H1 (cell line): ENCODE measurements around the gene GHRHR. TPM values are rescaled to one million over a fixed set of nuclear protein-coding genes. Genes with fewer than 3 reads are reported as not detected.

Experiments
- CTCF ChIA-PET: fragments of 300-600 bp; sonication (Branson Sonifier 250); formaldehyde crosslinking; loops from one replicate; lab custom pipeline; 2021; ENCODE audit not compliant: partially characterized antibody; lab: Charles Lee
- POLR2A ChIA-PET: fragments of 300-600 bp; sonication (Branson Sonifier 250); formaldehyde crosslinking; loops from one replicate; lab custom pipeline; 2021; ENCODE audit warnings: inconsistent platforms; ENCODE audit not compliant: partially characterized antibody; lab: Charles Lee
- DNase-seq, 2 experiments: peaks; one replicate each; pipeline versions ENCODE4 v3.0.0 to v3.0.0-alpha.2; 2010 to 2022; ENCODE audit warnings: low spot score in 2 of 2, low read depth in 1 of 2, mixed read lengths in 1 of 2
- FAIRE-seq: peaks from 2 replicates; lab custom pipeline; 2011; peaks lifted over from hg19 to GRCh38; lab: Jason Lieb, UNC
- H2AFZ ChIP-seq: 2 replicates; pipeline ENCODE4 v1.8.1; 2012; ENCODE audit warnings: low read length, inconsistent platforms
- H2AK5ac ChIP-seq: 2 replicates; pipeline ENCODE4 v1.6.1; 2013; ENCODE audit warnings: low read depth, low read length
- H2BK120ac ChIP-seq: replicated peaks from 2 replicates; pipeline ENCODE3; 2013; ENCODE audit warnings: low read depth, low read length, inconsistent platforms
- H2BK12ac ChIP-seq: 2 replicates; pipeline ENCODE4 v1.6.1; 2013; ENCODE audit warnings: low read depth, low read length
- H2BK15ac ChIP-seq: 2 replicates; pipeline ENCODE4 v1.6.1; 2013; ENCODE audit warnings: low read length
- H2BK20ac ChIP-seq: 2 replicates; pipeline ENCODE4 v1.6.1; 2013; ENCODE audit warnings: low read length
- H2BK5ac ChIP-seq: 2 replicates; pipeline ENCODE4 v1.6.1; 2013; ENCODE audit warnings: low read depth, low read length
- H3K14ac ChIP-seq: 2 replicates; pipeline ENCODE4 v1.6.1; 2013; ENCODE audit warnings: inconsistent platforms; ENCODE audit not compliant: insufficient read length
- H3K18ac ChIP-seq: 2 replicates; pipeline ENCODE4 v1.6.1; 2013; ENCODE audit warnings: low read length; ENCODE audit errors: extremely low read depth
- H3K23ac ChIP-seq: 2 replicates; pipeline ENCODE4 v1.6.1; 2013; ENCODE audit warnings: inconsistent platforms; ENCODE audit not compliant: insufficient read length
- H3K23me2 ChIP-seq: 2 replicates; pipeline ENCODE4 v1.6.1; 2013; ENCODE audit warnings: low read depth, low read length
- H3K27ac ChIP-seq: 2 replicates; pipeline ENCODE4 v1.6.1; 2011; ENCODE audit warnings: low read depth, low read length, inconsistent platforms
- H3K27me3 ChIP-seq, 4 experiments: replicated peaks in 1 of 4; 1 replicate in 1 of 4; 2 replicates in 3 of 4; pipeline versions ENCODE4 v1.6.1 to v1.8.1; 2011 to 2013; ENCODE audit warnings: low read length in 3 of 4, mild to moderate bottlenecking in 3 of 4, inconsistent platforms in 2 of 4, mixed read lengths in 2 of 4, moderate library complexity in 1 of 4; ENCODE audit not compliant: control insufficient read depth in 3 of 4, insufficient read depth in 3 of 4; ENCODE audit errors: extremely low read depth in 1 of 4
- H3K36me3 ChIP-seq, 4 experiments: 2 replicates each; pipeline versions ENCODE4 v1.6.1 to v1.8.1; 2011 to 2013; ENCODE audit warnings: mild to moderate bottlenecking in 4 of 4, low read length in 3 of 4, moderate library complexity in 2 of 4, control low read depth in 1 of 4, inconsistent platforms in 1 of 4; ENCODE audit not compliant: insufficient read depth in 4 of 4, control insufficient read depth in 2 of 4
- H3K4ac ChIP-seq: replicated peaks from 2 replicates; pipeline ENCODE3; 2013; ENCODE audit warnings: low read length, low read depth, mixed read lengths, inconsistent platforms; ENCODE audit not compliant: insufficient read length
- H3K4me1 ChIP-seq, 4 experiments: replicated peaks in 1 of 4; 1 replicate in 1 of 4; 2 replicates in 3 of 4; pipeline versions ENCODE4 v1.6.1 to v1.8.1; 2011 to 2013; ENCODE audit warnings: low read length in 3 of 4, inconsistent platforms in 2 of 4, mixed read lengths in 1 of 4; ENCODE audit not compliant: insufficient read depth in 4 of 4, control insufficient read depth in 3 of 4
- H3K4me2 ChIP-seq, 2 experiments: 2 replicates each; pipeline versions ENCODE4 v1.6.1 to v1.8.1; 2011 to 2013; ENCODE audit warnings: low read depth in 2 of 2, low read length in 2 of 2, control low read depth in 1 of 2, inconsistent platforms in 1 of 2, mild to moderate bottlenecking in 1 of 2; ENCODE audit not compliant: insufficient read depth in 1 of 2
- H3K4me3 ChIP-seq, 4 experiments: fragments of 200-600, 300-600 bp in 1 of 4; sonication (generic), shearing (Covaris generic), sonication (Bioruptor Twin) in 1 of 4; 2 replicates each; pipeline versions ENCODE4 v1.5.1 to v1.8.1; 2011 to 2016; ENCODE audit warnings: low read length in 4 of 4, low read depth in 3 of 4, control low read depth in 2 of 4, inconsistent platforms in 2 of 4, mild to moderate bottlenecking in 2 of 4, mixed read lengths in 1 of 4, moderate library complexity in 1 of 4; ENCODE audit not compliant: insufficient read depth in 2 of 4; ENCODE audit errors: extremely low read depth in 1 of 4
- H3K56ac ChIP-seq: replicated peaks from 2 replicates; pipeline ENCODE3; 2013; ENCODE audit warnings: low read depth, mild to moderate bottlenecking, mixed read lengths, low read length, inconsistent platforms; ENCODE audit not compliant: insufficient read length
- H3K79me1 ChIP-seq: 2 replicates; pipeline ENCODE4 v1.6.1; 2013; ENCODE audit warnings: low read depth, low read length, control low read depth
- H3K79me2 ChIP-seq, 2 experiments: 2 replicates each; pipeline versions ENCODE4 v1.6.1 to v1.8.1; 2012 to 2013; ENCODE audit warnings: low read length in 2 of 2, mild to moderate bottlenecking in 2 of 2, inconsistent platforms in 1 of 2; ENCODE audit not compliant: insufficient read depth in 2 of 2, control insufficient read depth in 1 of 2
- H3K9ac ChIP-seq, 4 experiments: replicated peaks in 1 of 4; 1 replicate in 1 of 4; 2 replicates in 3 of 4; pipeline versions ENCODE4 v1.6.1 to v1.8.1; 2011 to 2013; ENCODE audit warnings: low read depth in 3 of 4, low read length in 3 of 4, control low read depth in 2 of 4, mild to moderate bottlenecking in 2 of 4, moderate library complexity in 2 of 4, inconsistent platforms in 1 of 4; ENCODE audit errors: extremely low read depth in 1 of 4
- H3K9me3 ChIP-seq, 2 experiments: 2 replicates each; pipeline versions ENCODE4 v1.6.1 to v1.8.1; 2012 to 2013; ENCODE audit warnings: mild to moderate bottlenecking in 2 of 2, moderate library complexity in 2 of 2, control low read depth in 1 of 2, inconsistent platforms in 1 of 2, low read depth in 1 of 2, low read length in 1 of 2, mixed read lengths in 1 of 2; ENCODE audit not compliant: insufficient read depth in 2 of 2
- H4K20me1 ChIP-seq, 2 experiments: replicated peaks in 1 of 2; 2 replicates each; pipeline versions ENCODE3 to v1.8.1; 2011 to 2013; ENCODE audit warnings: inconsistent platforms in 2 of 2, low read length in 2 of 2, mild to moderate bottlenecking in 1 of 2; ENCODE audit not compliant: insufficient read depth in 2 of 2, control insufficient read depth in 1 of 2
- H4K5ac ChIP-seq: 2 replicates; pipeline ENCODE4 v1.6.1; 2013; ENCODE audit warnings: low read length, low read depth, mixed read lengths, inconsistent platforms; ENCODE audit not compliant: insufficient read length
- H4K8ac ChIP-seq: 2 replicates; pipeline ENCODE4 v1.8.0; 2013; ENCODE audit warnings: mild to moderate bottlenecking, moderate library complexity, low read length, inconsistent platforms; ENCODE audit not compliant: insufficient read depth; ENCODE audit errors: extremely low read depth
- H4K91ac ChIP-seq: replicated peaks from 2 replicates; pipeline ENCODE3; 2013; ENCODE audit warnings: low read length, mixed read lengths, inconsistent platforms; ENCODE audit not compliant: insufficient read length
- ASH2L ChIP-seq: fragments of 200-600, 300-600 bp; sonication (generic); IDR thresholded peaks from one replicate; pipeline ENCODE4 v1.7.1; 2017; ENCODE audit warnings: low read length
- BACH1 ChIP-seq: IDR thresholded peaks from 2 replicates; pipeline ENCODE4 v1.6.1; 2012; ENCODE audit warnings: low read length, improper control_type of control experiment
- CEBPB ChIP-seq: IDR thresholded peaks from 2 replicates; pipeline ENCODE4 v1.6.1; 2012; ENCODE audit warnings: low read depth, low read length
- CHD2 ChIP-seq: IDR thresholded peaks from 2 replicates; pipeline ENCODE4 v1.6.1; 2012; ENCODE audit warnings: low read length, improper control_type of control experiment
- CREB1 ChIP-seq: IDR thresholded peaks from 2 replicates; pipeline ENCODE4 v1.6.1; 2012; ENCODE audit warnings: inconsistent platforms
- CTBP2 ChIP-seq: IDR thresholded peaks from 2 replicates; pipeline ENCODE4 v1.7.0; 2011; ENCODE audit warnings: borderline replicate concordance, mild to moderate bottlenecking, moderate library complexity, mixed read lengths, low read length; ENCODE audit not compliant: insufficient read depth, insufficient read length
- GTF2F1 ChIP-seq: IDR thresholded peaks from 2 replicates; pipeline ENCODE4 v1.6.1; 2012; ENCODE audit warnings: low read depth, low read length, improper control_type of control experiment, borderline replicate concordance
- HDAC2 ChIP-seq, 2 experiments: fragments of 300-600 bp in 1 of 2; sonication (generic) in 1 of 2; IDR thresholded peaks; 2 replicates each; pipeline ENCODE4 v1.6.1; 2011 to 2012; ENCODE audit warnings: low read depth in 2 of 2, low read length in 2 of 2, mild to moderate bottlenecking in 2 of 2, moderate library complexity in 2 of 2, borderline replicate concordance in 1 of 2, inconsistent platforms in 1 of 2
- JUN ChIP-seq: IDR thresholded peaks from 2 replicates; pipeline ENCODE4 v1.6.1; 2011; ENCODE audit warnings: low read depth, mild to moderate bottlenecking, improper control_type of control experiment, low read length
- NANOG ChIP-seq: IDR thresholded peaks from 2 replicates; pipeline ENCODE4 v1.6.1; 2011; ENCODE audit warnings: low read length, low read depth, mild to moderate bottlenecking, inconsistent platforms; ENCODE audit not compliant: insufficient read depth, poor library complexity, severe bottlenecking
- POLR2A ChIP-seq, 2 experiments: IDR thresholded peaks; 1 replicate in 1 of 2; 2 replicates in 1 of 2; pipeline ENCODE4 v1.6.1; 2011; ENCODE audit warnings: low read depth in 2 of 2, low read length in 2 of 2, mild to moderate bottlenecking in 2 of 2; ENCODE audit errors: control extremely low read depth in 1 of 2
- POLR2AphosphoS5 ChIP-seq: IDR thresholded peaks from 2 replicates; pipeline ENCODE4 v1.6.1; 2011; ENCODE audit warnings: low read depth, low read length
- RNF2 ChIP-seq: fragments of 200-900, 300-1000 bp; sonication (generic); IDR thresholded peaks from 2 replicates; pipeline ENCODE4 v1.7.1; 2016; ENCODE audit warnings: borderline replicate concordance, low read depth, mild to moderate bottlenecking, antibody characterized with exemption, low read length; ENCODE audit not compliant: poor library complexity, severe bottlenecking; ENCODE audit errors: missing control alignments
- RXRA ChIP-seq: IDR thresholded peaks from 2 replicates; pipeline ENCODE4 v1.6.1; 2011; ENCODE audit warnings: low read depth, mild to moderate bottlenecking, low read length, moderate library complexity; ENCODE audit not compliant: insufficient read depth
- SP4 ChIP-seq: IDR thresholded peaks from 2 replicates; pipeline ENCODE4 v1.6.1; 2012; ENCODE audit warnings: low read length, inconsistent platforms
- SRF ChIP-seq: IDR thresholded peaks from 2 replicates; pipeline ENCODE4 v1.6.1; 2011; ENCODE audit warnings: mild to moderate bottlenecking, low read depth, low read length, moderate library complexity
- WGBS, 2 experiments: shearing (Covaris generic) in 1 of 2; methylation state at CpG; one replicate each; pipeline versions ENCODE4 v1.1.6 to v1.1.7; 2013 to 2015; ENCODE audit warnings: low lambda C conversion rate in 2 of 2, mixed read lengths in 2 of 2, inconsistent platforms in 1 of 2, low coverage in 1 of 2, missing lambda C conversion rate in 1 of 2; ENCODE audit not compliant: insufficient replicate concordance in 2 of 2, insufficient coverage in 1 of 2, insufficient read length in 1 of 2; ENCODE audit errors: extremely low coverage in 1 of 2, missing lambda C conversion rate in 1 of 2; 5-methylcytosine and 5-hydroxymethylcytosine counted together
- polyA plus RNA-seq, 7 experiments: library from polyadenylated mRNA; depleted of rRNA in 3 of 7; stranded (reverse) in 5 of 7; unstranded in 2 of 7; fragments of >200 nt in 5 of 7; fragments of 200-250 nt in 2 of 7; gene quantifications; 1 replicate in 5 of 7; 2 replicates in 1 of 7; 4 replicates in 1 of 7; pipeline versions ENCODE4 v1.2.1 to v1.2.3, GENCODE V29; 2011 to 2013; ENCODE audit warnings: missing spikeins in 2 of 7, mixed read lengths in 2 of 7
- total RNA-seq: library from RNA; stranded (reverse); fragmentation: NEBNext Ultra II Directional; extraction: Animal tissue kit (Norgen Biotek cat#: 25700); gene quantifications from 2 replicates; pipeline ENCODE4 v1.2.1, GENCODE V29; 2021

GHRHR gene
- total and polyA plus RNA-seq, 2 of the 8 experiments (the other 6 are each of a cell fraction or from before 2014, with no cell fraction given): 0.60 to 6.5 TPM

DNA sequence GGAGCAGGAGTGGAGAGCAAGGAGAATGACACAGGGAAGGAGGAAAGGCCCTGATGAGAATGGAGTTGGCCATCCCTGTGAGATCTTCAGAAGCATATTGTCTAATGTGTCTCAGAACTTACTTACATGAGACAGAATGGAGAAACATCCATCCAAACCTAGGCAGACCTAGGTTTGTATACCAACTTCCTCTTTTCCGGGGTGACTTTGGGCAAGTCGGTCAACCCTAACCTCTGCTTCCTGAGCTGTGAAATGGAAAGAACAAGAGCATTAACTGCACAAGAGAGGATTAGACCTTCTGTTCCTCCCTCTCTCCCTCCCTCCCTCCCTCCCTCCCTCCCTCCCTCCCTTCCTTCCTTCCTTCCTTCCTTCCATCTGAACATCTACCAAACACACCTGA, 4.5 kb downstream of the GHRHR start:
- Histone ChIP-seq H2BK20ac (no peak overlapping the region), H3K9ac (no peak overlapping the region), H3K27me3 (no peaks in the 10 kb centered on the region; a peak in 1 of 7 replicates), H4K20me1 (no peaks in the 10 kb centered on the region), H4K5ac (no peak overlapping the region), H3K56ac (no peak overlapping the region), H2AFZ (no peak overlapping the region), H2BK120ac (no peak overlapping the region), H3K36me3 (no peaks in the 10 kb centered on the region), H3K4me2 (no peak overlapping the region), H2BK15ac (no peak overlapping the region), H2BK5ac (no peak overlapping the region), H3K27ac (no peak overlapping the region), H3K14ac (no peak overlapping the region), H4K8ac (no peak overlapping the region), H3K79me2 (no peaks in the 10 kb centered on the region), H2AK5ac (no peak overlapping the region), H4K91ac (no peak overlapping the region), H3K4me3 (no peak overlapping the region), H3K9me3 (no peaks in the 10 kb centered on the region), H3K18ac (no peak overlapping the region), H3K4ac (no peak overlapping the region), H3K23ac (no peak overlapping the region), H3K4me1 (no peaks in the 10 kb centered on the region), H3K23me2 (no peaks in the 10 kb centered on the region), H2BK12ac (no peak overlapping the region), H3K79me1 (no peaks in the 10 kb centered on the region)
- 100% methylated on average over 2 of the region's 2 CpGs; no CpG with 5 or more reads in 1 of the 2 experiments for WGBS, 2 experiments
- FAIRE-seq (no peak), DNase-seq (no peak)
- ChIA-PET POLR2A (no interaction called here), CTCF (interaction anchor here (0.7 to 26.1 kb wide), 9 partner anchors 10 to 106 kb away, joined by 3 to 309 read pairs (median 4); partner anchors contain the start of gene AQP1)
- TF ChIP-seq RNF2 (no peak), ASH2L (no peak), POLR2AphosphoS5 (no peak), RXRA (no peak), CHD2 (no peak), HDAC2 (IDR thresholded peaks at IDR 0.05; ENCODE audit: borderline replicate concordance in 1 of 2, low read depth in 2 of 2, low read length in 2 of 2) (no peak), SRF (no peak), JUN (no peak), CEBPB (no peak), CTBP2 (no peak), NANOG (no peak), CREB1 (no peak), BACH1 (no peak), POLR2A (IDR thresholded peaks at IDR 0.05; ENCODE audit: control extremely low read depth in 1 of 2, low read depth in 2 of 2, low read length in 2 of 2) (no peak), SP4 (no peak), GTF2F1 (no peak)
